Mucosa of rectum (tissue), 2 donors: ENCODE results near the gene SPINK5.

Source experiments
- H3K27ac ChIP-seq, 2 donors: one replicate each; pipeline ENCODE4 v1.7.0; 2013; ENCODE audit warnings: inconsistent platforms in 2 of 2, low read depth in 2 of 2, low read length in 2 of 2
- H3K27me3 ChIP-seq, 2 donors: one replicate each; pipeline ENCODE4 v1.7.0; 2013; ENCODE audit warnings: low read length in 2 of 2; ENCODE audit not compliant: control insufficient read depth in 2 of 2, insufficient read depth in 2 of 2
- H3K36me3 ChIP-seq, 2 donors: one replicate each; pipeline ENCODE4 v1.7.0; 2013; ENCODE audit warnings: low read length in 2 of 2; ENCODE audit not compliant: control insufficient read depth in 2 of 2, insufficient read depth in 2 of 2
- H3K4me1 ChIP-seq, 2 donors: one replicate each; pipeline ENCODE4 v1.7.0; 2013; ENCODE audit warnings: low read length in 2 of 2, mild to moderate bottlenecking in 1 of 2; ENCODE audit not compliant: control insufficient read depth in 2 of 2, insufficient read depth in 2 of 2
- H3K4me3 ChIP-seq, 2 donors: one replicate each; pipeline ENCODE4 v1.7.0; 2013; ENCODE audit warnings: low read length in 2 of 2
- H3K9ac ChIP-seq, 2 donors: one replicate each; pipeline ENCODE4 v1.7.0; 2013; ENCODE audit warnings: low read length in 2 of 2, low read depth in 1 of 2, mild to moderate bottlenecking in 1 of 2
- H3K9me3 ChIP-seq, 2 donors: one replicate each; pipeline ENCODE4 v1.7.0; 2013; ENCODE audit warnings: low read length in 2 of 2; ENCODE audit not compliant: control insufficient read depth in 2 of 2
- donor health status: healthy.
- donor health status: Normal muscosa, but diverticular disease.

Gene SPINK5

GRCh38 chr5:148172377-148172776, 108.6 kb downstream of the SPINK5 start:
- no peaks in the 10 kb centered on the region for H3K36me3 ChIP-seq
- H3K9ac ChIP-seq = no peak overlapping the region
- H3K9me3 ChIP-seq = no peaks in the 10 kb centered on the region
- no peak overlapping the region for H3K27ac ChIP-seq
- H3K27me3 ChIP-seq = no peaks in the 10 kb centered on the region
- no peak overlapping the region for H3K4me3 ChIP-seq
- no peaks in the 10 kb centered on the region for H3K4me1 ChIP-seq

- Histone ChIP-seq H3K9ac (no peak overlapping the region), H3K36me3 (no peaks in the 10 kb centered on the region), H3K27me3 (no peaks in the 10 kb centered on the region), H3K9me3 (no peaks in the 10 kb centered on the region), H3K4me3 (no peak overlapping the region), H3K4me1 (no peaks in the 10 kb centered on the region), H3K27ac (no peak overlapping the region)
These were observed 112.7 kb downstream of the SPINK5 start for GRCh38 chr5:148176480-148176879.

GRCh38 chr5:148177207-148177606, 113.4 kb downstream of the SPINK5 start:
- Histone ChIP-seq H3K9ac (no peak overlapping the region), H3K4me3 (no peak overlapping the region), H3K4me1 (no peaks in the 10 kb centered on the region), H3K27ac (no peak overlapping the region), H3K27me3 (no peaks in the 10 kb centered on the region), H3K36me3 (no peaks in the 10 kb centered on the region), H3K9me3 (no peaks in the 10 kb centered on the region)

GRCh38 chr5:148179234-148179824, 115.5 kb downstream of the SPINK5 start:
- Histone ChIP-seq H3K4me3 (no peak overlapping the region), H3K9me3 (no peaks in the 10 kb centered on the region), H3K36me3 (no peaks in the 10 kb centered on the region), H3K9ac (no peak overlapping the region), H3K27me3 (no peaks in the 10 kb centered on the region), H3K4me1 (no peaks in the 10 kb centered on the region), H3K27ac (no peak overlapping the region)

- no peak overlapping the region for H3K27ac ChIP-seq
- H3K4me1 ChIP-seq = no peaks in the 10 kb centered on the region
- H3K9ac ChIP-seq = no peak overlapping the region
- H3K9me3 ChIP-seq = no peaks in the 10 kb centered on the region
- H3K27me3 ChIP-seq = no peaks in the 10 kb centered on the region
- no peak overlapping the region for H3K4me3 ChIP-seq
- H3K36me3 ChIP-seq = no peaks in the 10 kb centered on the region
These were observed 122.6 kb downstream of the SPINK5 start for GRCh38 chr5:148186248-148187003.
